ENCODE measurements around the gene AGTPBP1.
"Not testable (repeated sequence)": the region's sequence is repeated elsewhere in the genome, so short reads cannot be mapped to it uniquely, and the experiment has no call there.

The AGTPBP1 gene, protein sequence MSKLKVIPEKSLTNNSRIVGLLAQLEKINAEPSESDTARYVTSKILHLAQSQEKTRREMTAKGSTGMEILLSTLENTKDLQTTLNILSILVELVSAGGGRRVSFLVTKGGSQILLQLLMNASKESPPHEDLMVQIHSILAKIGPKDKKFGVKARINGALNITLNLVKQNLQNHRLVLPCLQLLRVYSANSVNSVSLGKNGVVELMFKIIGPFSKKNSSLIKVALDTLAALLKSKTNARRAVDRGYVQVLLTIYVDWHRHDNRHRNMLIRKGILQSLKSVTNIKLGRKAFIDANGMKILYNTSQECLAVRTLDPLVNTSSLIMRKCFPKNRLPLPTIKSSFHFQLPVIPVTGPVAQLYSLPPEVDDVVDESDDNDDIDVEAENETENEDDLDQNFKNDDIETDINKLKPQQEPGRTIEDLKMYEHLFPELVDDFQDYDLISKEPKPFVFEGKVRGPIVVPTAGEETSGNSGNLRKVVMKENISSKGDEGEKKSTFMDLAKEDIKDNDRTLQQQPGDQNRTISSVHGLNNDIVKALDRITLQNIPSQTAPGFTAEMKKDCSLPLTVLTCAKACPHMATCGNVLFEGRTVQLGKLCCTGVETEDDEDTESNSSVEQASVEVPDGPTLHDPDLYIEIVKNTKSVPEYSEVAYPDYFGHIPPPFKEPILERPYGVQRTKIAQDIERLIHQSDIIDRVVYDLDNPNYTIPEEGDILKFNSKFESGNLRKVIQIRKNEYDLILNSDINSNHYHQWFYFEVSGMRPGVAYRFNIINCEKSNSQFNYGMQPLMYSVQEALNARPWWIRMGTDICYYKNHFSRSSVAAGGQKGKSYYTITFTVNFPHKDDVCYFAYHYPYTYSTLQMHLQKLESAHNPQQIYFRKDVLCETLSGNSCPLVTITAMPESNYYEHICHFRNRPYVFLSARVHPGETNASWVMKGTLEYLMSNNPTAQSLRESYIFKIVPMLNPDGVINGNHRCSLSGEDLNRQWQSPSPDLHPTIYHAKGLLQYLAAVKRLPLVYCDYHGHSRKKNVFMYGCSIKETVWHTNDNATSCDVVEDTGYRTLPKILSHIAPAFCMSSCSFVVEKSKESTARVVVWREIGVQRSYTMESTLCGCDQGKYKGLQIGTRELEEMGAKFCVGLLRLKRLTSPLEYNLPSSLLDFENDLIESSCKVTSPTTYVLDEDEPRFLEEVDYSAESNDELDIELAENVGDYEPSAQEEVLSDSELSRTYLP

DNA sequence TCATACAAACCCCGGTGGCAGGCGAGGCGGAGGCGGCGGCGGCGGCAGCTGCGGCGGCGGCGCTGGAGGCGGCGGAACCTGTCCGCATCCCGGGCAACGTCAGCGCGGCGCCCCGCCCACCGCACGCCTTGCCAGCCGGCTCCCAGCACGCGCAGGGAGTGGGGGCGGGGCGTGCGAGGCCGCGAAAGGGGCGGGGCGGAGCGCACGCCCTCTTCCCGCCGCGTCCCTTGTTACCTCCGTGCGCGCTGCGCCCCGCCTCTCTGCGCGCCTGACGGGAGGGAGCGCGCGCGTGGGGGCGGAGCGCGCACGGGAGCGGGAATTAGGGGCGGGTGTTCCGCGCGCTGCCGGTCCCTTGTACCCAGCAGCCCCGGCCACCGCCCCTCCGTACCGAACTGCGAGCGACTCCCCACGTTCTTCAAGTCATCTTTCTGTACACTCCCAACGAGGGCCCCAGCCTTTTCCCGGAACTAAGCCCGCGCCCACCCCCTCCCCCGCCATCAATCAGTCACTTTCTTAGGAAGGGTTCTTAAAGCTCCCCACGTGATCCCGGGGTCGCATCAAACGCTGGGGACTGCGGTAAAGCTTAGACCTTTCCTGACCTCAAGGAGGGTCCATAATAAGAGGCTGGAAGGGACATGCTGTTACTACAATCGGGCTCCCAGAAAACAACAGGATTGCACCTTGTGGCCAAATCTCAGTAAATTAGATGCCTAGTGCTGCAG is at the start of gene AGTPBP1:
Gene AGTPBP1, minus strand, starts transcription at position 80 of the 722 bp plus-strand sequence. CDS start 29,421 bp downstream, outside the sequence.
- peaks cover 2% of the 10 kb centered on the region for H3K36me3 Mint-ChIP-seq (ENCODE audit: low read depth)
- peak within 1 kb of the TSS; percentile 94 for H3K4me3 Mint-ChIP-seq
- peak within 1 kb of the TSS; percentile 94 for H3K27ac Mint-ChIP-seq
- no peaks in the 10 kb centered on the region for H3K9me3 Mint-ChIP-seq
- H3K4me1 Mint-ChIP-seq (ENCODE audit: low read depth) = peaks cover 22% of the 10 kb centered on the region
- H3K27me3 Mint-ChIP-seq (ENCODE audit: low read depth) = peaks cover 9% of the 10 kb centered on the region

GRCh38 chr9:85786116-85786515 is 44.4 kb upstream of the AGTPBP1 start:
- H3K4me1 Mint-ChIP-seq (ENCODE audit: low read depth); H3K27ac Mint-ChIP-seq; H3K4me3 Mint-ChIP-seq; H3K27me3 Mint-ChIP-seq (ENCODE audit: low read depth); H3K36me3 Mint-ChIP-seq (ENCODE audit: low read depth); H3K9me3 Mint-ChIP-seq: not testable (repeated sequence)

GRCh38 chr9:85773844-85774243 is 32.1 kb upstream of the AGTPBP1 start:
- not testable (repeated sequence) for H3K36me3 Mint-ChIP-seq (ENCODE audit: low read depth); H3K9me3 Mint-ChIP-seq; H3K4me1 Mint-ChIP-seq (ENCODE audit: low read depth); H3K27me3 Mint-ChIP-seq (ENCODE audit: low read depth); H3K27ac Mint-ChIP-seq; H3K4me3 Mint-ChIP-seq

- H3K9me3 Mint-ChIP-seq = not testable (repeated sequence)
These were observed 20.0 kb upstream of the AGTPBP1 start for GRCh38 chr9:85761802-85762201.

DNA sequence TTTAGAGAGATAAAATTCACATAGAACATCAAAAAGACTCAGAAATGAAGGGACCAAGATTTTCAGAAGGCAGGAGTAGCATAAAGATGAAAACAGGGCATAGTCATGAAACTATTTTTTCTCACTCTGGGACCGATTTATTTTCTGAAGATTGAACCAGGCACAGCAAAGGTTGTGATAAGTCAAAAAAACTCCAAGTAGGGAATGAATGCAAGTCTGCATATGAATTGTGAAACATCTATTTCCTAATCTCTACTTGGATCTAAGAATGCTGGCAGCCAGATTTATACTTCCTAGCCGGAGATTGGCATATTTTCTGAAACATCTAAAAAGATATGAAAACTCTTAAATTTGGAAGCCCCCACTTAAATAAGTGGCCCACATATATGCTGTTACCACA is 16.0 kb upstream of the AGTPBP1 start:
- not testable (repeated sequence) for H3K4me3 Mint-ChIP-seq; H3K4me1 Mint-ChIP-seq (ENCODE audit: low read depth); H3K36me3 Mint-ChIP-seq (ENCODE audit: low read depth); H3K9me3 Mint-ChIP-seq; H3K27me3 Mint-ChIP-seq (ENCODE audit: low read depth); H3K27ac Mint-ChIP-seq

More at GRCh38 chr9:85761802-85762201, 20.0 kb upstream of the AGTPBP1 start:
- H3K27me3 Mint-ChIP-seq (ENCODE audit: low read depth); H3K4me3 Mint-ChIP-seq; H3K27ac Mint-ChIP-seq; H3K36me3 Mint-ChIP-seq (ENCODE audit: low read depth); H3K4me1 Mint-ChIP-seq (ENCODE audit: low read depth): not testable (repeated sequence)

GRCh38 chr9:85756216-85756615 is 14.5 kb upstream of the AGTPBP1 start:
- H3K36me3 Mint-ChIP-seq (ENCODE audit: low read depth); H3K27me3 Mint-ChIP-seq (ENCODE audit: low read depth); H3K27ac Mint-ChIP-seq; H3K4me1 Mint-ChIP-seq (ENCODE audit: low read depth); H3K9me3 Mint-ChIP-seq; H3K4me3 Mint-ChIP-seq: not testable (repeated sequence)

DNA sequence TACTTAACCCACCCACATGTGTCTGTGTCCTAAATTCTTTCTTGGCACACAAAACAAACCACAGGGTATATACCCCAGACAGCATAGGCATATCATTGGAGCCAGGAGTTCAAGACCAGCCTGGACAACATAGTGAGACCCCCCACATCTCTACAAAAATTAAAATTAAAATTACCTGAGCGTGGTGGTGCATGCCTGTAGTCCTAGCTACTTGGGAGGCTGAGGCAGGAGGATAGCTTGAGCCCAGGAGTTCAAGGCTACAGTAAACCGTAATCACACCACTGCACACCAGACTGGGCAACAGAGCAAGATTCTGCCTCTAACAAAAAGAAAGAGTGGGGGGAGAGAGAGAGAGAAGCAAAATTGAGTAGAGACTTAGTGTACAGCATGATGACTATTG is 4.6 kb upstream of the AGTPBP1 start:
- H3K27ac Mint-ChIP-seq = no peak overlapping the region

GRCh38 chr9:85745203-85745602 is 3.4 kb upstream of the AGTPBP1 start:
- Mint-ChIP-seq H3K4me1 (ENCODE audit: low read depth) (peaks cover 20% of the 10 kb centered on the region), H3K9me3 (no peaks in the 10 kb centered on the region), H3K36me3 (ENCODE audit: low read depth) (peaks cover 2% of the 10 kb centered on the region), H3K27me3 (ENCODE audit: low read depth) (peaks cover 24% of the 10 kb centered on the region), H3K27ac (no peak overlapping the region), H3K4me3 (no peak overlapping the region)

More for the DNA sequence above, 4.6 kb upstream of the AGTPBP1 start:
- Mint-ChIP-seq H3K4me3 (no peak overlapping the region), H3K36me3 (ENCODE audit: low read depth) (no peaks in the 10 kb centered on the region), H3K27me3 (ENCODE audit: low read depth) (peaks cover 24% of the 10 kb centered on the region), H3K4me1 (ENCODE audit: low read depth) (peaks cover 16% of the 10 kb centered on the region), H3K9me3 (no peaks in the 10 kb centered on the region)

GRCh38 chr9:85744480-85744879 is 2.7 kb upstream of the AGTPBP1 start:
- Mint-ChIP-seq H3K36me3 (ENCODE audit: low read depth) (peaks cover 2% of the 10 kb centered on the region), H3K27me3 (ENCODE audit: low read depth) (peaks cover 24% of the 10 kb centered on the region), H3K27ac (no peak overlapping the region), H3K9me3 (no peaks in the 10 kb centered on the region), H3K4me3 (no peak overlapping the region), H3K4me1 (ENCODE audit: low read depth) (peaks cover 20% of the 10 kb centered on the region)

DNA sequence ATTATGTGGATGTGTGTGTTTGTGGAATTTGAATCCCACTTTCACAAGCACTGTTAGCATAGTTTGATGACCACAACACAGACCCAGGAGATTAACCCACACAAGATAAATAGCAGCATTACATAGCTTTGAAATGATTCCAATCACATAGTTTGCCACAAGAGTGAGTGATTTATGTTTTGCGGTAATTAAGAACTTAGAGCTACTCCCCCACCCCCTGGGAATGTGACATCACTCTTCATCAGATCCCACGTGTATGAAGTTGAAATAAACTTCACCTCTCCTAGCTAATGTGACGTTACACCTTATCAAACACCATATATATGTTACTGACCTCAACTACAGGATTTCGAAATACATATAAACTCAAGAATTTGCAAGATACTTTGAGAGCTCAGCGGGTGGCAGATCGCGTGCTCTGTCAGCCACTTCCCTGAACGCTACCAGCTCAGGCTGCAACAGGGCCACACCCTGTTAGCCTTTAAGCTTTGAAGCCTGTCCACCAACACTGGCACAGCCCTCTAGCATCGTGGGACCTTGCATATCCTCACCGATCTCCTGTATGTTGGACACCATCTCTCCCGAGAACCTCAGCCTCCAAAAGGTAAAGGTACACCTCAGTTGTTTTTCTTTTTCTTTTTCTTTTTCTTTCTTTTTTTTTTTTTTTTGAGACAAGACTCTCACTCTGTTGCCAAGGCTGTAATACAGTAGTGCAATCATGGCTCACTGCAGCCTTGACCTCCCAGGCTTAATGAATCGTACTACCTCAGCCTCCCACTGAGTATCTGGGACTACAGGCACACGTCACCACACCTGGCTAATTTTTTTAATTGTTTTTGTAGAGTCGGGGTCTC is 1.7 kb upstream of the AGTPBP1 start:
- peaks cover 20% of the 10 kb centered on the region for H3K4me1 Mint-ChIP-seq (ENCODE audit: low read depth)
- peak overlapping the region; percentile 68 for H3K27ac Mint-ChIP-seq
- peak overlapping the region; percentile 41 for H3K4me3 Mint-ChIP-seq
- peaks cover 17% of the 10 kb centered on the region for H3K27me3 Mint-ChIP-seq (ENCODE audit: low read depth)
- peaks cover 2% of the 10 kb centered on the region for H3K36me3 Mint-ChIP-seq (ENCODE audit: low read depth)
- H3K9me3 Mint-ChIP-seq = no peaks in the 10 kb centered on the region

DNA sequence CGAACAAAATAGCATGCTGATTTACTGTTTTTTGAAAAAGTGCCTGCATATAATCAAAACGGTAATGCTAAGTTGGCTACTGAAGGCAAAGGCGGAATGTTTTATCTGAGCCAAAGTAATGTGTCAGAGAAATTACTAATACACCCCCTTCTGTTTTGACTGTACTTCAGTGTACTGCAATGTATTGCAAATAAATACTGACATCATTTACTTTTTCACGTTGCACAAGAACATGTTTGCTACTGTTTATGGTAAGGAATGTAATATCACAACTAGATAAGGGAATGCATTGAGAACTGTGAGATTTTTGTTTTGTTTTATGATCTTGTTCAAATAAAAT is 813 bp upstream of the AGTPBP1 start:
- Mint-ChIP-seq H3K27ac (peak overlapping the region; percentile 83), H3K4me1 (ENCODE audit: low read depth) (peaks cover 22% of the 10 kb centered on the region), H3K9me3 (no peaks in the 10 kb centered on the region), H3K36me3 (ENCODE audit: low read depth) (peaks cover 2% of the 10 kb centered on the region), H3K4me3 (peak overlapping the region; percentile 90), H3K27me3 (ENCODE audit: low read depth) (peaks cover 9% of the 10 kb centered on the region)

DNA sequence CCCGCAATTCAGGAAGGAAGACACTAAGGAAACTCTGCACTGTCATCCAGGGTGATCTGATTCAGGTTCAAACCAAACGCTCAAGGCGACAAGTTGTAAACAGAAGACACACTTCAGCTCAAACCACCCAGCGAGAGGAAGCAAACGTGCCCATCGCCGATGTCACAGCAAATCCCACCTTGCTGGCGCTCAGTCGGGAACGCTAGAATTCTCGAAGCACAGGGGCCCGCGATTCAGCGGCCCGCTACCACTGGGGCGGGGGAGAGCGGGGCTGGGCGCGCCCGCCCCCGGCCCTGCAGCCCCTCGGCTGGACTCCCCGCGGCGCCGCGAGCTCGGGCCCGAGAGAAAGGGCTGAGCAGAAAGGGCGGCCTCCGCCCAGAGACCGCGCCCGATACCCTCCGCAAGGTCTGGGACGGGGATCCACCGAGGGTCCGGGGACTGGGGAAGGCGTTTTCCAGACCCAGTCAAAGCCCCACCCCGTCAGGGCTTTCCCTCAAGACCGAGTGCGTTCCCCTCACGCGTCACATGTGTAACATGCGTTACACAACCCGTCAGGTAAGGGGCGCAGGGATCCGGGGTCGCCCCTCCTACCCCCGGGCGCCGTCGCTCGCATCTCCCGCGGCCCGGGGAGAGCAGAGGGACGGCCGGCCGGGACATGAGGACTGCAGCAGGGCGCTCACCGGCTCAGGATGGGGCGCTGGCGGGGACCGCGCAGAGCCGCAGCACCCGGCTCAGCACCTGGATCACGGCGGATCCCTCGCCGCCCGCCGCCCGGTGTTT is 469 bp downstream of the AGTPBP1 start:
- peaks cover 2% of the 10 kb centered on the region for H3K36me3 Mint-ChIP-seq (ENCODE audit: low read depth)
- H3K27me3 Mint-ChIP-seq (ENCODE audit: low read depth) = peaks cover 9% of the 10 kb centered on the region
- H3K27ac Mint-ChIP-seq = peak overlapping the region; percentile 94
- H3K9me3 Mint-ChIP-seq = no peaks in the 10 kb centered on the region
- H3K4me3 Mint-ChIP-seq = peak overlapping the region; percentile 94
- H3K4me1 Mint-ChIP-seq (ENCODE audit: low read depth) = peaks cover 22% of the 10 kb centered on the region

GRCh38 chr9:85740787-85741094 is 1.0 kb downstream of the AGTPBP1 start:
- Mint-ChIP-seq H3K9me3 (no peaks in the 10 kb centered on the region), H3K27ac (peak overlapping the region; percentile 94), H3K4me3 (peak overlapping the region; percentile 94)

More at GRCh38 chr9:85740787-85741094, 1.0 kb downstream of the AGTPBP1 start:
- peaks cover 6% of the 10 kb centered on the region for H3K27me3 Mint-ChIP-seq (ENCODE audit: low read depth)
- H3K36me3 Mint-ChIP-seq (ENCODE audit: low read depth) = peaks cover 2% of the 10 kb centered on the region
- peaks cover 22% of the 10 kb centered on the region for H3K4me1 Mint-ChIP-seq (ENCODE audit: low read depth)

Data from T-helper 1 cell treated with Interleukin-12 subunit alpha and Interleukin-12 subunit beta and Interleukin-4 antibody, amounts not matched to agents 30 μg/mL and 1 μg/mL, for 36 hours (primary cell).